Measurements from ENCODE around the gene ZNF662. TPM values are rescaled to one million over a fixed set of nuclear protein-coding genes. Genes with fewer than 3 reads are reported as not detected.

The ZNF662 gene
- 0.77 and 0.85 TPM in 2 replicates for total RNA-seq

GRCh38 chr3:42906070-42906847 is at the start of gene ZNF662:
ZNF662 (plus strand) TSS chr3:42906142; CDS start chr3:42908115, 1,973 bp downstream.

GRCh38 chr3:42875325-42876151 is 30.4 kb upstream of the ZNF662 start, which contains the start of gene CYP8B1:
CYP8B1 (minus strand) TSS chr3:42875879; CDS start chr3:42875816, 63 bp downstream.

Other genes starting within 250 kb of the ZNF662 start
- gene KLHL40, start 220.6 kb upstream of the ZNF662 start, total RNA-seq, result not detected in 2 replicates
- gene HHATL, start 203.3 kb upstream of the ZNF662 start, total RNA-seq, result not detected in 2 replicates
- 0.19 TPM in 1 of 2 replicates, not detected in the other for gene CCDC13, start 132.9 kb upstream of the ZNF662 start, total RNA-seq
- 160 and 208 TPM in 2 replicates for gene HIGD1A, start 101.7 kb upstream of the ZNF662 start, total RNA-seq
- gene ACKR2, start 96.7 kb upstream of the ZNF662 start, total RNA-seq, result under 0.01 TPM in 1 of 2 replicates, not detected in the other
- gene CYP8B1, start 30.3 kb upstream of the ZNF662 start, total RNA-seq, result not detected in 2 replicates
- gene GASK1A, start 73.2 kb downstream of the ZNF662 start, total RNA-seq, result 1.9 and 2.3 TPM in 2 replicates
- 10.2 and 14.9 TPM in 2 replicates for gene POMGNT2, start 199.9 kb downstream of the ZNF662 start, total RNA-seq

Data from regular cardiac myocyte (primary cell).